ENCODE measurements around the gene MRI1. TPM values are rescaled to one million over a fixed set of nuclear protein-coding genes. Genes with fewer than 3 reads are reported as not detected.

Gene MRI1
- total RNA-seq, 2 donors from 2014 or later: 39.5 to 46.4 TPM

Other genes with a start within 250 kb of the MRI1 start
- gene C19orf53, start 9.9 kb downstream of the MRI1 start, total RNA-seq: 100 to 1,000 TPM in 1 of 2 donors, 10 to 100 TPM in 1; 92.3 to 134 TPM
- 1 to 10 TPM; 6.3 to 8.8 TPM for gene ZSWIM4, start 30.9 kb downstream of the MRI1 start, total RNA-seq
- under 1 TPM; 0.88 to 0.98 TPM for gene NANOS3, start 112.6 kb downstream of the MRI1 start, total RNA-seq
- 10 to 100 TPM in 1 of 2 donors, 1 to 10 TPM in 1; 5.1 to 10.5 TPM for gene BRME1, start 141.6 kb downstream of the MRI1 start, total RNA-seq
- 10 to 100 TPM; 29.4 to 57.9 TPM for gene CC2D1A, start 141.7 kb downstream of the MRI1 start, total RNA-seq
- under 1 TPM in 1 of 2 donors, not detected in 1; 0.34 TPM for gene PODNL1, start 173.9 kb downstream of the MRI1 start, total RNA-seq
- 10 to 100 TPM; 59.0 to 90.0 TPM for gene DCAF15, start 188.0 kb downstream of the MRI1 start, total RNA-seq
- gene RFX1, start 241.8 kb downstream of the MRI1 start, total RNA-seq: 10 to 100 TPM in 1 of 2 donors, 1 to 10 TPM in 1; 9.7 to 14.5 TPM

All from activated naive CD4-positive, alpha-beta T cell treated with anti-CD3 and anti-CD28 coated beads, Interleukin-2, amount 50 U/mL, for 72 hours (primary cell).